H9 (cell line): Measurements from ENCODE around the gene AGO3. TPM values are rescaled to one million over a fixed set of nuclear protein-coding genes. Genes with fewer than 3 reads are reported as not detected.

ENCODE experiments used
- DNase-seq: peaks from one replicate; pipeline ENCODE4 v3.0.0-alpha.2; 2017
- H2AFZ ChIP-seq: one replicate; pipeline ENCODE4 v1.6.1; 2013; ENCODE audit warnings: mild to moderate bottlenecking, low read length, control low read depth, moderate library complexity
- H2AK5ac ChIP-seq: 2 replicates; pipeline ENCODE4 v1.6.1; 2013; ENCODE audit warnings: low read length, control low read depth, mixed read lengths; ENCODE audit not compliant: insufficient read length
- H2BK120ac ChIP-seq: one replicate; pipeline ENCODE4 v1.6.1; 2013; ENCODE audit warnings: low read depth, mild to moderate bottlenecking, low read length, control low read depth, inconsistent platforms; ENCODE audit not compliant: poor library complexity, severe bottlenecking
- H2BK12ac ChIP-seq: 2 replicates; pipeline ENCODE4 v1.6.1; 2013; ENCODE audit warnings: low read length, control low read depth, mixed read lengths, low read depth; ENCODE audit not compliant: insufficient read length
- H2BK15ac ChIP-seq: 2 replicates; pipeline ENCODE4 v1.6.1; 2013; ENCODE audit warnings: low read depth, low read length, control low read depth
- H2BK20ac ChIP-seq: one replicate; pipeline ENCODE4 v1.6.1; 2013; ENCODE audit warnings: low read depth, mild to moderate bottlenecking, low read length, control low read depth, inconsistent platforms; ENCODE audit not compliant: poor library complexity, severe bottlenecking
- H2BK5ac ChIP-seq: 2 replicates; pipeline ENCODE4 v1.6.1; 2013; ENCODE audit warnings: low read length, control low read depth, mixed read lengths; ENCODE audit not compliant: insufficient read length
- H3K14ac ChIP-seq: 2 replicates; pipeline ENCODE4 v1.6.1; 2013; ENCODE audit warnings: low read length, control low read depth; ENCODE audit not compliant: insufficient read depth
- H3K18ac ChIP-seq: 2 replicates; pipeline ENCODE4 v1.6.1; 2013; ENCODE audit warnings: low read depth, mild to moderate bottlenecking, mixed read lengths, low read length, control low read depth; ENCODE audit not compliant: insufficient read length
- H3K23ac ChIP-seq: 2 replicates; pipeline ENCODE4 v1.6.1; 2013; ENCODE audit warnings: low read length, control low read depth, mixed read lengths, low read depth; ENCODE audit not compliant: insufficient read length
- H3K23me2 ChIP-seq: 2 replicates; pipeline ENCODE4 v1.6.1; 2013; ENCODE audit warnings: low read depth, mild to moderate bottlenecking, mixed read lengths, low read length, control low read depth; ENCODE audit not compliant: insufficient read length, poor library complexity, severe bottlenecking
- H3K27ac ChIP-seq: 2 replicates; pipeline ENCODE4 v1.5.1; 2013; ENCODE audit warnings: low read length, control low read depth, mixed read lengths, low read depth; ENCODE audit not compliant: insufficient read length
- H3K27me3 ChIP-seq: 2 replicates; pipeline ENCODE4 v1.6.1; 2013; ENCODE audit warnings: low read length, control low read depth, inconsistent platforms; ENCODE audit not compliant: insufficient read depth
- H3K4ac ChIP-seq: 2 replicates; pipeline ENCODE4 v1.6.1; 2013; ENCODE audit warnings: low read depth, mild to moderate bottlenecking, control low read depth, inconsistent platforms, low read length, moderate library complexity
- H3K4me1 ChIP-seq: 2 replicates; pipeline ENCODE4 v1.6.1; 2013; ENCODE audit warnings: low read length, control low read depth, inconsistent platforms; ENCODE audit not compliant: insufficient read depth
- H3K4me2 ChIP-seq: 2 replicates; pipeline ENCODE4 v1.6.1; 2013; ENCODE audit warnings: low read length, control low read depth, mixed read lengths; ENCODE audit not compliant: insufficient read length, insufficient read depth
- H3K56ac ChIP-seq: 2 replicates; pipeline ENCODE4 v1.6.1; 2013; ENCODE audit warnings: low read depth, mild to moderate bottlenecking, mixed read lengths, low read length, control low read depth; ENCODE audit not compliant: insufficient read length
- H3K79me1 ChIP-seq: 2 replicates; pipeline ENCODE4 v1.6.1; 2013; ENCODE audit warnings: low read depth, mild to moderate bottlenecking, moderate library complexity, low read length, control low read depth, inconsistent platforms; ENCODE audit not compliant: insufficient read depth, poor library complexity, severe bottlenecking
- H3K79me2 ChIP-seq: 2 replicates; pipeline ENCODE4 v1.6.1; 2013; ENCODE audit warnings: low read length, control low read depth, inconsistent platforms; ENCODE audit not compliant: insufficient read depth
- H3K9ac ChIP-seq: 2 replicates; pipeline ENCODE4 v1.6.1; 2013; ENCODE audit warnings: low read length, control low read depth, mixed read lengths; ENCODE audit not compliant: insufficient read length; ENCODE audit errors: extremely low read depth
- H3K9me3 ChIP-seq: one replicate; pipeline ENCODE4 v1.6.1; 2013; ENCODE audit warnings: low read depth, low read length, inconsistent platforms; ENCODE audit not compliant: control insufficient read depth
- H3T11ph ChIP-seq: one replicate; pipeline ENCODE4 v1.6.1; 2013; ENCODE audit warnings: mild to moderate bottlenecking, low read length, control low read depth, inconsistent platforms
- H4K20me1 ChIP-seq: one replicate; pipeline ENCODE4 v1.6.1; 2013; ENCODE audit not compliant: control insufficient read depth, insufficient read length, insufficient read depth
- H4K5ac ChIP-seq: 2 replicates; pipeline ENCODE4 v1.6.1; 2013; ENCODE audit warnings: low read depth, mild to moderate bottlenecking, mixed read lengths, low read length, control low read depth; ENCODE audit not compliant: insufficient read length
- H4K8ac ChIP-seq: replicated peaks from 2 replicates; pipeline ENCODE4 v1.6.1; 2013; ENCODE audit warnings: low read length, control low read depth, mixed read lengths, low read depth; ENCODE audit not compliant: insufficient read length
- H4K91ac ChIP-seq: 2 replicates; pipeline ENCODE4 v1.6.1; 2013; ENCODE audit warnings: low read depth, mild to moderate bottlenecking, moderate library complexity, mixed read lengths, low read length, control low read depth; ENCODE audit not compliant: insufficient read length
- H3K27ac Mint-ChIP-seq, 3 experiments: 2 replicates in 2 of 3; 3 replicates in 1 of 3; pipeline ENCODE4 v1.8.0; 2020 to 2021; ENCODE audit warnings: mixed read lengths in 3 of 3, mild to moderate bottlenecking in 1 of 3, moderate library complexity in 1 of 3
- H3K27me3 Mint-ChIP-seq: 2 replicates; pipeline ENCODE4 v1.8.0; 2021; ENCODE audit warnings: low read depth, mild to moderate bottlenecking, moderate library complexity, mixed read lengths
- H3K36me3 Mint-ChIP-seq, 3 experiments: 2 replicates in 2 of 3; 3 replicates in 1 of 3; pipeline ENCODE4 v1.8.0; 2020 to 2021; ENCODE audit warnings: low read depth in 3 of 3, mixed read lengths in 3 of 3; ENCODE audit not compliant: insufficient read depth in 1 of 3
- H3K4me1 Mint-ChIP-seq, 2 experiments: 2 replicates each; pipeline ENCODE4 v1.8.0; 2020; ENCODE audit warnings: mixed read lengths in 2 of 2
- H3K4me3 Mint-ChIP-seq, 2 experiments: 2 replicates in 1 of 2; 3 replicates in 1 of 2; pipeline ENCODE4 v1.8.0; 2020 to 2021; ENCODE audit warnings: mild to moderate bottlenecking in 2 of 2, mixed read lengths in 2 of 2, moderate library complexity in 1 of 2
- H3K9me3 Mint-ChIP-seq, 2 experiments: 2 replicates in 1 of 2; 3 replicates in 1 of 2; pipeline ENCODE4 v1.8.0; 2020; ENCODE audit warnings: mild to moderate bottlenecking in 2 of 2, mixed read lengths in 2 of 2, moderate library complexity in 1 of 2
- CTCF ChIP-seq: fragments of 200-600 bp; sonication (generic); conservative IDR thresholded peaks from 3 replicates; pipeline ENCODE4 v1.8.0; 2021; ENCODE audit warnings: antibody characterized with exemption, mild to moderate bottlenecking
- WGBS: extraction: QIAGEN DNeasy Blood & Tissue Kit; methylation state at CpG from one replicate; pipeline ENCODE4 v1.1.7; 2013; ENCODE audit warnings: missing lambda C conversion rate, low lambda C conversion rate, mixed read lengths; ENCODE audit not compliant: insufficient read length; ENCODE audit errors: extremely low coverage; 5-methylcytosine and 5-hydroxymethylcytosine counted together
- total RNA-seq: library from RNA; stranded (reverse); gene quantifications from 2 replicates; pipeline ENCODE4 v1.2.1, GENCODE V29; 2021

The AGO3 gene
- total RNA-seq, 1 experiment from 2014 or later: 27.0 TPM

- Histone ChIP-seq H3K9me3 (no peaks in the 10 kb centered on the region), H3K4me1 (no peaks in the 10 kb centered on the region), H3K4me2 (no peak overlapping the region), H4K91ac (no peak overlapping the region), H2BK20ac (no peak overlapping the region), H2BK15ac (no peak overlapping the region), H2AFZ (no peak overlapping the region), H3K27me3 (no peaks in the 10 kb centered on the region), H2BK12ac (no peak overlapping the region), H3K23ac (no peak overlapping the region), H2BK5ac (no peak overlapping the region), H3K23me2 (peaks cover under 1% of the 10 kb centered on the region), H3K14ac (no peak overlapping the region), H3T11ph (no peak overlapping the region), H3K56ac (no peak overlapping the region), H3K27ac (no peak overlapping the region), H3K9ac (no peak overlapping the region), H2AK5ac (no peak overlapping the region), H3K18ac (no peak overlapping the region), H4K8ac (no peak overlapping the region), H3K4ac (no peak overlapping the region), H4K20me1 (no peaks in the 10 kb centered on the region), H3K79me2 (peaks cover 24% of the 10 kb centered on the region; the same call in 1 of the 2 replicates), H4K5ac (no peak overlapping the region), H2BK120ac (no peak overlapping the region), H3K79me1 (peaks cover 5% of the 10 kb centered on the region)
- no CpG with 5 or more reads among the region's 3 CpGs for WGBS
- no peak overlapping the region for H3K27ac Mint-ChIP-seq
- H3K27me3 Mint-ChIP-seq: no peaks in the 10 kb centered on the region
- peaks cover 0 to 9% (median 2%) of the 10 kb centered on the region in 3 experiments; a peak in 3 of 7 replicates for H3K36me3 Mint-ChIP-seq
- TF ChIP-seq CTCF: no peak
- DNase-seq: no peak
- no peaks in the 10 kb centered on the region for H3K9me3 Mint-ChIP-seq
- H3K4me3 Mint-ChIP-seq: no peak overlapping the region
- peaks cover 19 to 22% of the 10 kb centered on the region in 2 experiments for H3K4me1 Mint-ChIP-seq
Observed at GRCh38 chr1:35936838-35937237, 5.9 kb downstream of the AGO3 start.
